HepG2 (cell line): ENCODE measurements around the gene USP5. TPM values are rescaled to one million over a fixed set of nuclear protein-coding genes. Genes with fewer than 3 reads are reported as not detected.

ENCODE experiments used
- ARNT ChIP-seq: fragments of 450-650 bp; IDR thresholded peaks from 2 replicates; pipeline ENCODE4 v1.6.1; 2017
- EHMT2 ChIP-seq: fragments of 200-600 bp; sonication (generic); IDR thresholded peaks from 2 replicates; pipeline ENCODE4 v1.7.0; 2017; ENCODE audit warnings: antibody characterized with exemption, low read depth, low read length, borderline replicate concordance
- ETV6 ChIP-seq: sonication (generic); formaldehyde crosslinking; conservative IDR thresholded peaks from 2 replicates; pipeline ENCODE4 v1.4.0; 2020; ENCODE audit warnings: missing genetic modification reagents
- HHEX ChIP-seq: IDR thresholded peaks from 2 replicates; pipeline ENCODE4 v1.6.1; 2016; ENCODE audit warnings: control low read depth
- KDM2A ChIP-seq: sonication (generic); formaldehyde crosslinking; IDR thresholded peaks from 2 replicates; pipeline ENCODE4 v1.4.0; 2020; ENCODE audit warnings: low read depth, missing genetic modification reagents, borderline replicate concordance
- MAZ ChIP-seq, 2 experiments: sonication (generic) in 1 of 2; formaldehyde crosslinking in 1 of 2; IDR thresholded peaks; 2 replicates each; pipeline versions ENCODE4 v1.5.0 to v1.6.1; 2012 to 2020; ENCODE audit warnings: low read depth in 2 of 2, mild to moderate bottlenecking in 2 of 2, borderline replicate concordance in 1 of 2, improper control_type of control experiment in 1 of 2, low read length in 1 of 2, missing genetic modification reagents in 1 of 2, moderate library complexity in 1 of 2
- NR2F2 ChIP-seq: IDR thresholded peaks from 2 replicates; pipeline ENCODE4 v1.6.1; 2012; ENCODE audit warnings: low read depth, inconsistent platforms, borderline replicate concordance
- SAP130 ChIP-seq: IDR thresholded peaks from 2 replicates; pipeline ENCODE4 v1.6.1; 2016; ENCODE audit warnings: low read depth
- STAG1 ChIP-seq: sonication (generic); formaldehyde crosslinking; IDR thresholded peaks from 2 replicates; pipeline ENCODE4 v1.4.0; 2020; ENCODE audit warnings: missing genetic modification reagents
- ZMAT3 ChIP-seq: sonication (generic); formaldehyde crosslinking; conservative IDR thresholded peaks from 2 replicates; pipeline ENCODE4 v1.7.0; 2021; ENCODE audit warnings: missing genetic modification reagents
- ZNF234 ChIP-seq: sonication (generic); formaldehyde crosslinking; conservative IDR thresholded peaks from 2 replicates; pipeline ENCODE4 v1.5.1; 2020; ENCODE audit warnings: mild to moderate bottlenecking, missing genetic modification reagents
- ZNF513 ChIP-seq: sonication (generic); formaldehyde crosslinking; conservative IDR thresholded peaks from 2 replicates; pipeline ENCODE4 v1.5.0; 2020; ENCODE audit warnings: missing genetic modification reagents
- ZNF83 ChIP-seq: sonication (generic); formaldehyde crosslinking; IDR thresholded peaks from 2 replicates; pipeline ENCODE4 v1.4.0; 2020; ENCODE audit warnings: missing genetic modification reagents, mild to moderate bottlenecking, borderline replicate concordance
- polyA plus RNA-seq, 8 experiments: library from polyadenylated mRNA; depleted of rRNA in 3 of 8; stranded (reverse) in 7 of 8; unstranded in 1 of 8; fragments of >200 nt; fragmentation: Illumina TruSeq in 4 of 8; extraction: Trizol in 4 of 8; gene quantifications; 2 replicates each; pipeline versions ENCODE4 v1.2.1 to v1.2.3, GENCODE V29; 2011 to 2016; ENCODE audit warnings: low read depth in 4 of 8, missing spikeins in 1 of 8, mixed read lengths in 1 of 8; ENCODE audit not compliant: insufficient read depth in 1 of 8
- total RNA-seq, 5 experiments: library from RNA; depleted of rRNA; stranded (reverse); fragments of >200 nt; fragmentation: Illumina TruSeq; extraction: Trizol; gene quantifications; 2 replicates each; pipeline ENCODE4 v1.2.3, GENCODE V29; 2016; ENCODE audit warnings: low read depth in 1 of 5
- TF ChIP-seq, protein P1 (sequence below): sonication (generic); formaldehyde crosslinking; IDR thresholded peaks from 2 replicates; pipeline ENCODE4 v1.5.1; 2020; ENCODE audit warnings: mild to moderate bottlenecking, missing genetic modification reagents
- TF ChIP-seq, protein P2 (sequence below): IDR thresholded peaks from 2 replicates; pipeline ENCODE4 v1.6.1; 2018; ENCODE audit warnings: missing genetic modification reagents
- TF ChIP-seq, protein P3 (sequence below): sonication (generic); formaldehyde crosslinking; IDR thresholded peaks from 2 replicates; pipeline ENCODE4; 2020; ENCODE audit warnings: missing genetic modification reagents, mild to moderate bottlenecking, borderline replicate concordance
- TF ChIP-seq, protein P4 (sequence below): sonication (generic); formaldehyde crosslinking; IDR thresholded peaks from 2 replicates; pipeline ENCODE4 v1.5.0; 2020; ENCODE audit warnings: mild to moderate bottlenecking, missing genetic modification reagents, moderate library complexity

USP5 gene
- total and polyA plus RNA-seq, 2 of the 13 experiments (the other 11 are each of a cell fraction or from before 2014, with no cell fraction given): 39.6 to 56.0 TPM

GRCh38 chr12:6869049-6870021 is 17.4 kb downstream of the USP5 start (continued):
- TF ChIP-seq, protein P1, sequence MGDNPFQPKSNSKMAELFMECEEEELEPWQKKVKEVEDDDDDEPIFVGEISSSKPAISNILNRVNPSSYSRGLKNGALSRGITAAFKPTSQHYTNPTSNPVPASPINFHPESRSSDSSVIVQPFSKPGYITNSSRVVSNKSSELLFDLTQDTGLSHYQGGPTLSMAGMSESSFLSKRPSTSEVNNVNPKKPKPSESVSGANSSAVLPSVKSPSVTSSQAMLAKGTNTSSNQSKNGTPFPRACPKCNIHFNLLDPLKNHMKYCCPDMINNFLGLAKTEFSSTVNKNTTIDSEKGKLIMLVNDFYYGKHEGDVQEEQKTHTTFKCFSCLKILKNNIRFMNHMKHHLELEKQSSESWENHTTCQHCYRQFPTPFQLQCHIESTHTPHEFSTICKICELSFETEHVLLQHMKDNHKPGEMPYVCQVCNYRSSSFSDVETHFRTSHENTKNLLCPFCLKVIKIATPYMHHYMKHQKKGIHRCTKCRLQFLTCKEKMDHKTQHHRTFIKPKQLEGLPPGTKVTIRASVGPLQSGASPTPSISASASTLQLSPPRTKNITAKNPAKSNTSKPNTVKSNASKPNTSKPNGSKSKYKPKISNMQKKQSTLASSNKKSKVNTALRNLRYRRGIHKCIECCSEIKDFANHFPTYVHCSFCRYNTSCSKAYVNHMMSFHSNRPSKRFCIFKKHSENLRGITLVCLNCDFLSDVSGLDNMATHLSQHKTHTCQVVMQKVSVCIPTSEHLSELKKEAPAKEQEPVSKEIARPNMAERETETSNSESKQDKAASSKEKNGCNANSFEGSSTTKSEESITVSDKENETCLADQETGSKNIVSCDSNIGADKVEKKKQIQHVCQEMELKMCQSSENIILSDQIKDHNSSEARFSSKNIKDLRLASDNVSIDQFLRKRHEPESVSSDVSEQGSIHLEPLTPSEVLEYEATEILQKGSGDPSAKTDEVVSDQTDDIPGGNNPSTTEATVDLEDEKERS (CRISPR knock-in tag): no peak
- TF ChIP-seq MAZ (IDR thresholded peaks at IDR 0.05; ENCODE audit: borderline replicate concordance, low read depth, low read length): no peak
- 0 out of 2 replicates have a peak, but pooled peaks have one; percentile 31 for TF ChIP-seq MAZ (CRISPR knock-in tag; IDR thresholded peaks at IDR 0.05; ENCODE audit: low read depth)
- TF ChIP-seq, protein P2, sequence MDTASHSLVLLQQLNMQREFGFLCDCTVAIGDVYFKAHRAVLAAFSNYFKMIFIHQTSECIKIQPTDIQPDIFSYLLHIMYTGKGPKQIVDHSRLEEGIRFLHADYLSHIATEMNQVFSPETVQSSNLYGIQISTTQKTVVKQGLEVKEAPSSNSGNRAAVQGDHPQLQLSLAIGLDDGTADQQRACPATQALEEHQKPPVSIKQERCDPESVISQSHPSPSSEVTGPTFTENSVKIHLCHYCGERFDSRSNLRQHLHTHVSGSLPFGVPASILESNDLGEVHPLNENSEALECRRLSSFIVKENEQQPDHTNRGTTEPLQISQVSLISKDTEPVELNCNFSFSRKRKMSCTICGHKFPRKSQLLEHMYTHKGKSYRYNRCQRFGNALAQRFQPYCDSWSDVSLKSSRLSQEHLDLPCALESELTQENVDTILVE (CRISPR knock-in tag): peak; percentile 45; the same call in 1 of the 2 replicates
- TF ChIP-seq KDM2A (CRISPR knock-in tag): peak; percentile 22; the same call in 1 of the 2 replicates
- TF ChIP-seq, protein P3, sequence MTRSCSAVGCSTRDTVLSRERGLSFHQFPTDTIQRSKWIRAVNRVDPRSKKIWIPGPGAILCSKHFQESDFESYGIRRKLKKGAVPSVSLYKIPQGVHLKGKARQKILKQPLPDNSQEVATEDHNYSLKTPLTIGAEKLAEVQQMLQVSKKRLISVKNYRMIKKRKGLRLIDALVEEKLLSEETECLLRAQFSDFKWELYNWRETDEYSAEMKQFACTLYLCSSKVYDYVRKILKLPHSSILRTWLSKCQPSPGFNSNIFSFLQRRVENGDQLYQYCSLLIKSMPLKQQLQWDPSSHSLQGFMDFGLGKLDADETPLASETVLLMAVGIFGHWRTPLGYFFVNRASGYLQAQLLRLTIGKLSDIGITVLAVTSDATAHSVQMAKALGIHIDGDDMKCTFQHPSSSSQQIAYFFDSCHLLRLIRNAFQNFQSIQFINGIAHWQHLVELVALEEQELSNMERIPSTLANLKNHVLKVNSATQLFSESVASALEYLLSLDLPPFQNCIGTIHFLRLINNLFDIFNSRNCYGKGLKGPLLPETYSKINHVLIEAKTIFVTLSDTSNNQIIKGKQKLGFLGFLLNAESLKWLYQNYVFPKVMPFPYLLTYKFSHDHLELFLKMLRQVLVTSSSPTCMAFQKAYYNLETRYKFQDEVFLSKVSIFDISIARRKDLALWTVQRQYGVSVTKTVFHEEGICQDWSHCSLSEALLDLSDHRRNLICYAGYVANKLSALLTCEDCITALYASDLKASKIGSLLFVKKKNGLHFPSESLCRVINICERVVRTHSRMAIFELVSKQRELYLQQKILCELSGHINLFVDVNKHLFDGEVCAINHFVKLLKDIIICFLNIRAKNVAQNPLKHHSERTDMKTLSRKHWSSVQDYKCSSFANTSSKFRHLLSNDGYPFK (CRISPR knock-in tag): peak; percentile 29; the same call in 1 of the 2 replicates
- TF ChIP-seq HHEX (CRISPR knock-in tag): no peak
- TF ChIP-seq EHMT2: no peak
- TF ChIP-seq ZNF513: no peak
- no peak for TF ChIP-seq ZMAT3
- TF ChIP-seq STAG1 (CRISPR knock-in tag): peak; percentile 76
- TF ChIP-seq, protein P4, sequence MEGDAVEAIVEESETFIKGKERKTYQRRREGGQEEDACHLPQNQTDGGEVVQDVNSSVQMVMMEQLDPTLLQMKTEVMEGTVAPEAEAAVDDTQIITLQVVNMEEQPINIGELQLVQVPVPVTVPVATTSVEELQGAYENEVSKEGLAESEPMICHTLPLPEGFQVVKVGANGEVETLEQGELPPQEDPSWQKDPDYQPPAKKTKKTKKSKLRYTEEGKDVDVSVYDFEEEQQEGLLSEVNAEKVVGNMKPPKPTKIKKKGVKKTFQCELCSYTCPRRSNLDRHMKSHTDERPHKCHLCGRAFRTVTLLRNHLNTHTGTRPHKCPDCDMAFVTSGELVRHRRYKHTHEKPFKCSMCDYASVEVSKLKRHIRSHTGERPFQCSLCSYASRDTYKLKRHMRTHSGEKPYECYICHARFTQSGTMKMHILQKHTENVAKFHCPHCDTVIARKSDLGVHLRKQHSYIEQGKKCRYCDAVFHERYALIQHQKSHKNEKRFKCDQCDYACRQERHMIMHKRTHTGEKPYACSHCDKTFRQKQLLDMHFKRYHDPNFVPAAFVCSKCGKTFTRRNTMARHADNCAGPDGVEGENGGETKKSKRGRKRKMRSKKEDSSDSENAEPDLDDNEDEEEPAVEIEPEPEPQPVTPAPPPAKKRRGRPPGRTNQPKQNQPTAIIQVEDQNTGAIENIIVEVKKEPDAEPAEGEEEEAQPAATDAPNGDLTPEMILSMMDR (CRISPR knock-in tag): peak; percentile 91
- TF ChIP-seq ZNF83 (CRISPR knock-in tag): no peak
- no peak for TF ChIP-seq ARNT
- TF ChIP-seq ZNF234 (CRISPR knock-in tag): no peak
- no peak for TF ChIP-seq ETV6
- TF ChIP-seq NR2F2: 0 out of 2 replicates have a peak, but pooled peaks have one; percentile 11
- 0 out of 2 replicates have a peak, but pooled peaks have one; percentile 50 for TF ChIP-seq SAP130 (CRISPR knock-in tag)
